22Rv1 (cell line): ENCODE data around the gene CDCA7L.
"Not testable (repeated sequence)": the region's sequence is repeated elsewhere in the genome, so short reads cannot be mapped to it uniquely, and the experiment has no call there.

Source experiments
- H3K27ac ChIP-seq: fragments of 450-650 bp; 2 replicates; pipeline ENCODE4 v1.5.1; 2017
- CTCF ChIP-seq: fragments of 450-650 bp; IDR thresholded peaks from 2 replicates; pipeline ENCODE4 v1.5.1; 2017; ENCODE audit warnings: mild to moderate bottlenecking
- ZFX ChIP-seq: fragments of 450-650 bp; IDR thresholded peaks from 2 replicates; pipeline ENCODE4 v1.6.1; 2017; ENCODE audit warnings: antibody characterized with exemption, borderline replicate concordance

CDCA7L gene

GRCh38 chr7:21891291-21891690 lies 54.4 kb downstream of the CDCA7L start:
- no peak overlapping the region for H3K27ac ChIP-seq
- TF ChIP-seq CTCF: no peak
- no peak for TF ChIP-seq ZFX

- no peak for TF ChIP-seq CTCF
- TF ChIP-seq ZFX: no peak
- no peak overlapping the region for H3K27ac ChIP-seq
Observed at GRCh38 chr7:21887779-21888178, 57.9 kb downstream of the CDCA7L start.

GRCh38 chr7:21887353-21887752 lies 58.3 kb downstream of the CDCA7L start:
- TF ChIP-seq CTCF: no peak
- no peak for TF ChIP-seq ZFX
- H3K27ac ChIP-seq: no peak overlapping the region

GRCh38 chr7:21886396-21886795 lies 59.3 kb downstream of the CDCA7L start:
- no peak for TF ChIP-seq CTCF
- no peak overlapping the region for H3K27ac ChIP-seq

GRCh38 chr7:21884496-21884895 lies 61.2 kb downstream of the CDCA7L start:
- H3K27ac ChIP-seq: no peak overlapping the region
- TF ChIP-seq CTCF (no peak), ZFX (no peak)

GRCh38 chr7:21883501-21883900 lies 62.2 kb downstream of the CDCA7L start:
- H3K27ac ChIP-seq: not testable (repeated sequence)

GRCh38 chr7:21883069-21883468 lies 62.6 kb downstream of the CDCA7L start:
- H3K27ac ChIP-seq: no peak overlapping the region
- TF ChIP-seq ZFX (no peak), CTCF (no peak)

GRCh38 chr7:21869785-21870402 lies 75.8 kb downstream of the CDCA7L start:
- no peak for TF ChIP-seq ZFX
- TF ChIP-seq CTCF: no peak
- no peak overlapping the region for H3K27ac ChIP-seq
